Measurements from ENCODE around the gene EOLA2.
A peak's percentile ranks its signal among the peaks of the same experiment; 100 is the strongest.
"Not testable (repeated sequence)": the region's sequence is repeated elsewhere in the genome, so short reads cannot be mapped to it uniquely, and the experiment has no call there.

The EOLA2 gene

GRCh38 chrX:149908308-149908707 is 30.0 kb downstream of the EOLA2 start:
- DNase-seq (ENCODE audit: low read depth in 2 of 2) = no peak
- TF ChIP-seq CTCF (IDR thresholded peaks at IDR 0.05; ENCODE audit: low read depth, low read length) = no peak
- no peak overlapping the region for H3K4me3 ChIP-seq (replicated peaks in 1 of 2; ENCODE audit: low read depth in 2 of 2, low read length in 2 of 2)

- no peak overlapping the region for H3K4me3 ChIP-seq (replicated peaks in 1 of 2; ENCODE audit: low read depth in 2 of 2, low read length in 2 of 2)
- peak; percentile 21 to 24 for DNase-seq (ENCODE audit: low read depth in 2 of 2)
- TF ChIP-seq CTCF (IDR thresholded peaks at IDR 0.05; ENCODE audit: low read depth, low read length) = peak; percentile 22
Observed at GRCh38 chrX:149903889-149904748, 34.2 kb downstream of the EOLA2 start.

GRCh38 chrX:149898554-149898953 is 39.7 kb downstream of the EOLA2 start:
- H3K4me3 ChIP-seq (replicated peaks in 1 of 2; ENCODE audit: low read depth in 2 of 2, low read length in 2 of 2) = no peak overlapping the region
- DNase-seq (ENCODE audit: low read depth in 2 of 2) = no peak
- no peak for TF ChIP-seq CTCF (IDR thresholded peaks at IDR 0.05; ENCODE audit: low read depth, low read length)

GRCh38 chrX:149890828-149891227 is 47.5 kb downstream of the EOLA2 start:
- not testable (repeated sequence) for H3K4me3 ChIP-seq (replicated peaks in 1 of 2; ENCODE audit: low read depth in 2 of 2, low read length in 2 of 2); DNase-seq (ENCODE audit: low read depth in 2 of 2)
